ENCODE results near the gene XRCC6. TPM values are rescaled to one million over a fixed set of nuclear protein-coding genes. Genes with fewer than 3 reads are reported as not detected.

The XRCC6 gene
- total and polyA plus RNA-seq, 9 of the 15 experiments (the other 6 are each of a cell fraction or from before 2014, with no cell fraction given), result 151 to 440 (median 318) TPM

- no TSS peak for BruUV-seq (replicated peaks)
- WGBS (ENCODE audit: insufficient coverage, low coverage, missing lambda C conversion rate), result 100% methylated on average over 4 of the region's 8 CpGs
- H3K4me2 ChIP-seq (ENCODE audit: insufficient read depth, low read length), result no peak overlapping the region
- peaks cover 51% of the 10 kb centered on the region for H3K36me3 ChIP-seq (ENCODE audit: control insufficient read depth, insufficient read depth, low read length)
- TF ChIP-seq ATF4 (CRISPR knock-in tag; IDR thresholded peaks at IDR 0.05) (no peak), HDAC3 (IDR thresholded peaks at IDR 0.05; ENCODE audit: borderline replicate concordance, partially characterized antibody) (no peak)
- ChIA-PET CTCF (ENCODE audit: low intra/inter-chr PET ratio) (no interaction called here), POLR2A (interaction anchor here (1.3 kb wide), 1 partner anchor 24 kb away, joined by 4 read pairs; no protein-coding TSS in a partner anchor)
- H3K79me2 ChIP-seq (ENCODE audit: control insufficient read depth, insufficient read depth, low read length), result no peaks in the 10 kb centered on the region
- H3K9ac ChIP-seq (ENCODE audit: insufficient read depth in 1 of 2, low read depth in 2 of 2, low read length in 2 of 2), result 0 out of 4 replicates have a peak overlapping the region, but pooled peaks of 1 of the 2 experiments have one; percentile 17
- intact Hi-C loops (cut with micrococcal nuclease) (no loop called here), in situ Hi-C loops (cut with MboI) (no loop called here)
- H3K9me3 ChIP-seq (replicated peaks; ENCODE audit: control insufficient read depth, insufficient read depth, low read depth, low read length), result no peaks in the 10 kb centered on the region
- peaks cover 6% of the 10 kb centered on the region for H3K9me1 ChIP-seq (ENCODE audit: control insufficient read depth, insufficient read depth, low read length)
- H3K27me3 ChIP-seq (ENCODE audit: control insufficient read depth in 2 of 2, insufficient read depth in 2 of 2, low read length in 2 of 2), result no peaks in the 10 kb centered on the region
- FAIRE-seq (no peak), ATAC-seq (no peak), DNase-seq (ENCODE audit: extremely low read depth in 1 of 4, low spot score in 3 of 4) (no peak)
- no peak overlapping the region for H2AFZ ChIP-seq (ENCODE audit: low read depth, low read length)
- H3K4me3 ChIP-seq, result no peak overlapping the region
- no peak overlapping the region for H3K27ac ChIP-seq (ENCODE audit: extremely low read depth, low read depth, low read length)
- H3K4me1 ChIP-seq (replicated peaks in 1 of 2; ENCODE audit: control insufficient read depth in 2 of 2, insufficient read depth in 2 of 2, low read length in 2 of 2), result peaks cover 44 to 45% of the 10 kb centered on the region in 2 experiments
- H4K20me1 ChIP-seq (replicated peaks; ENCODE audit: control insufficient read depth, insufficient read depth, low read length), result no peaks in the 10 kb centered on the region
Observed at GRCh38 chr22:41600976-41601375, 20.1 kb upstream of the XRCC6 start.

- Histone ChIP-seq H2AFZ (ENCODE audit: low read depth, low read length) (no peak overlapping the region), H3K4me3 (no peak overlapping the region), H3K27me3 (ENCODE audit: control insufficient read depth in 2 of 2, insufficient read depth in 2 of 2, low read length in 2 of 2) (no peaks in the 10 kb centered on the region), H3K4me2 (ENCODE audit: insufficient read depth, low read length) (no peak overlapping the region), H3K9ac (ENCODE audit: insufficient read depth in 1 of 2, low read depth in 2 of 2, low read length in 2 of 2) (no peak overlapping the region), H3K79me2 (ENCODE audit: control insufficient read depth, insufficient read depth, low read length) (no peaks in the 10 kb centered on the region), H4K20me1 (replicated peaks; ENCODE audit: control insufficient read depth, insufficient read depth, low read length) (no peaks in the 10 kb centered on the region), H3K9me1 (ENCODE audit: control insufficient read depth, insufficient read depth, low read length) (no peaks in the 10 kb centered on the region), H3K27ac (ENCODE audit: extremely low read depth, low read depth, low read length) (peak overlapping the region; percentile 41; the same call in 2 of the 3 replicates), H3K9me3 (replicated peaks; ENCODE audit: control insufficient read depth, insufficient read depth, low read depth, low read length) (no peaks in the 10 kb centered on the region), H3K4me1 (replicated peaks in 1 of 2; ENCODE audit: control insufficient read depth in 2 of 2, insufficient read depth in 2 of 2, low read length in 2 of 2) (peaks cover 25 to 28% of the 10 kb centered on the region in 2 experiments), H3K36me3 (ENCODE audit: control insufficient read depth, insufficient read depth, low read length) (peaks cover 73% of the 10 kb centered on the region)
- DNase-seq (ENCODE audit: extremely low read depth in 1 of 4, low spot score in 3 of 4) (peak; percentile 52 to 89 (median 72)), ATAC-seq (peak; percentile 94), FAIRE-seq (peak; percentile 99)
- intact Hi-C loops (cut with micrococcal nuclease), result no loop called here
- ChIA-PET POLR2A (interaction anchor here (0.7 to 2.9 kb wide), 3 partner anchors 9 to 15 kb away, joined by 3 to 11 read pairs (median 4); partner anchors contain the start of gene PMM1), CTCF (ENCODE audit: low intra/inter-chr PET ratio) (interaction anchor here (0.6 kb wide), 1 partner anchor 70 kb away, joined by 3 read pairs; no protein-coding TSS in a partner anchor)
- WGBS (ENCODE audit: insufficient coverage, low coverage, missing lambda C conversion rate), result no CpG with 5 or more reads among the region's 4 CpGs
- BruUV-seq (replicated peaks), result no TSS peak
- in situ Hi-C loops (cut with MboI), result no loop called here
- TF ChIP-seq NKRF (IDR thresholded peaks at IDR 0.05; ENCODE audit: borderline replicate concordance), result no peak
- TF ChIP-seq ESRRB (CRISPR knock-in tag; IDR thresholded peaks at IDR 0.05; ENCODE audit: borderline replicate concordance), result no peak
- no peak for TF ChIP-seq NFYB (IDR thresholded peaks at IDR 0.05; ENCODE audit: extremely low read depth, insufficient read length)
- no peak for TF ChIP-seq SNIP1 (IDR thresholded peaks at IDR 0.05; ENCODE audit: low read depth)
- TF ChIP-seq ZNF668 (CRISPR knock-in tag; IDR thresholded peaks at IDR 0.05), result no peak
- no peak for TF ChIP-seq NR1H2 (CRISPR knock-in tag; IDR thresholded peaks at IDR 0.05)
- TF ChIP-seq MAFF (IDR thresholded peaks at IDR 0.05; ENCODE audit: low read length), result peak; percentile 67; the same call in 1 of the 2 replicates
- no peak for TF ChIP-seq ZNF561 (CRISPR knock-in tag; conservative IDR thresholded peaks at IDR 0.05)
- no peak for TF ChIP-seq THRB (CRISPR knock-in tag; conservative IDR thresholded peaks at IDR 0.05)
Observed at GRCh38 chr22:41603873-41604332, 17.2 kb upstream of the XRCC6 start.

All from K562 (cell line).